Left renal cortex interstitium (tissue), 4 donors: Measurements from ENCODE around the gene WWOX. TPM values are rescaled to one million over a fixed set of nuclear protein-coding genes. Genes with fewer than 3 reads are reported as not detected.

Source experiments
- DNase-seq, 4 donors: peaks; one replicate each; pipeline ENCODE4 v3.0.0-alpha.2; 2013; ENCODE audit warnings: low read depth in 4 of 4, low spot score in 2 of 4, missing footprints in 1 of 4
- polyA plus RNA-seq, 4 donors: library from polyadenylated mRNA; unstranded; fragments of 120-200 nt; gene quantifications; one replicate each; pipeline ENCODE4 v1.2.1, GENCODE V29; 2013; ENCODE audit not compliant: insufficient read length in 4 of 4

Gene WWOX
- polyA plus RNA-seq, 4 donors: 32.7 to 42.3 (median 37.2) TPM

DNA sequence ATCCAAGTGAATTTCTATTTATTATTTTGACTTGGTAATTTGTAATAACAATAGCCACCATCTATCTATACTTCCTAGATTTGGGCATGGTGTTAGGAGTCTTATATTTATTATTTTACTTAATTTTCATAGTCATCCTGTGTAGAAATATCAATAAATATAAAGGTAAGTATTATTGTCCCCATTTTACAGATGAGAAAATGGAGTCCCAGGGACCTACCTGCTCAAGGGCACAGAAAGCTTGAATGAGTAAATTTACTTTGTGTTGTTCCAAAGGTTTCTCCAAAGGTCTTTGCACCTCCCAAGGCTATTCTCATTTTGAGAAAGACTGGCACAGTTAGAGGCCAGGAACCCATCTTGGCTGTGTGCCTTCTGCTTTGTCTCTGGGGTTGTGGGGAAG, 738.3 kb downstream of the WWOX start:
- DNase-seq: no peak

DNA sequence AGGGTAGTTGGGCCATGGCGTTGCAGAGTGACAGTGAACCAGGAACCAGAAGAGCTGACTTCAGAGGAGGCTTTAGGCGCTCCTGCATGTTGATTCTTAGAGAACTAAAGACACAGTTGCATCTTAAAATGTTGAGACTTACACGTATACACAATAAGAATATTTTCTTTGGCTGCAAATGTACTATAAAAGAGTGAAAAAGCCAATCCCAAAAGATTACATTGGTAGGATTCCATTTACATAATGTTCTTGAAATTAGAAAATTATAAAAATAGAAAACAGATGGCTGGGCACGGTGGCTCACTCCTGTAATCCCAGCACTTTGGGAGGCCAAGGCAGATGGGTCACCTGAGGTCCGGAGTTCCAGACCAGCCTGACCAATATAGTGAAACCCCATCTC, 738.8 kb downstream of the WWOX start:
- DNase-seq: no peak

DNA sequence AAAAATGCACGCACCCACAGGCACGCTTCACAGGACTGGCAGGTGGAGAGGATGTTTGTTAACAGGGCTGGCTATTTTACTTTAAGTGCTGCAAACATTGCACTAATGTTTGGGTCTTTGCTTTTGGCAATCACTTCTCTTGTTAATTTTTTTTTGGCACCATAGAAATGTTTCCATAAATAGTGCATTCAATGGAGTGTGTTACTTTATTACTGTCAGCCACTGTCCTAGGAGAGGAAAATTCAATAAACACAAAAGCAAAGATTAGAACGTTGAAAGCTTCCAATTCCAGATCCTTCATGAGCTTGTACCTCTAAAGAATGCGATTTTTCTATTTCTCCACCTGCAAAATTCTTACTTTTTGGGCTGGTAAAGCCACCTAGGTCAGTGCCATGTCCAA, 743.5 kb downstream of the WWOX start:
- DNase-seq: no peak

DNA sequence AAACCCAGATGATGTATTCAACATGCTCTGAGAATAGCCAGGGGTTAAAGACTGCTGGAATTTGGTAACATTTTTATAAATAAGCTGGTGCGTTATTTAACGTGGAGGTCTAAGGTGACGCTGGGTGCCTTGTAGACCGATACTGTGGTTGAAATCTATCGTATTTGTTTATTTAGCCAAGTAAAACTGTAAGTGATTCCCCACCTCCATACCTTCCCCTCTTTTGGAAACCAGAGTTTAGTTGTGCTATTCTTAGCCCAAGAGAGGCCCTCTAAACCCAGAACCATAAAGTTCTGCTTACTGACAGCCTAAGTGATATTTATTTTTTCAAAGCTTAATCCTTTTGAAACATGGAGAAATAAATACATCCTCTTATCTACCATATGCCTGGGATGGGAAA, 744.5 kb downstream of the WWOX start:
- DNase-seq: no peak

DNA sequence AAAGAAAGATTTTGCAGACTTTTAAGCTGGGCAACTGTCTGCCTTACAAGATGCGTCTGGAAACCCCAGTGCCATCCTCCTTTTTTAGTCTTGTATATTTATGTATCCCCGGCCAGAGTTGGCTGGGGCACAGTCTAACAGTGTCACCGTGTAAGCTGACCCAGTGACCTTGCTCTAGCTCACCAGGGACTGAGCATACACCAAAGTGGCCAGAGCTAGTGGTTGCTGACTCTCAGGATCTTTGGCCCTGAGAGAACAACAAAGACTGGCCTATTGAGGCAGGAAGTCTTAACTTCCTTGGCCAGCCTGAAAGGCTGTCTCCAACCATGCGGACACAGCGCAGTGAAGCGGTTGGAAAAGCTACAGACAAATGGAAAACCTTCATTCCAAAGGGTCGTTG, 745.2 kb downstream of the WWOX start:
- no peak for DNase-seq

DNA sequence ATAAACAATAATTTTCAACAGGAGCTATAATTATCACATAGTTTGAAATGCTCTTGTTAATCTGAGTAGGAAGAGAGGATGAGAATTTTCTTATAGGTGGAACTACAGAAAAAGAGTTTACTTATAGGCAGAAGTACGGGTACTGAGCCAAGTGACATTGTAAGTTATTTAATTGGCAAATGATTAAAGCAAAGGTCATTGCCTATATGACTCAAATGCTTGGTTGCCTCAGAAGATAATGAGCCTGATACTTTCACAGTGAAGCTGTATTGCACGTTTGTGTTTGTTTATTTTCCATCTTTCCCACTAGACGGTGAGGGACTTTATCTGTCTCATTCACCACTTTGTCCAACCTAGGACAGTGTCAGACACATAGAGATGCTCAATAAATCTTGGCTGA, 751.8 kb downstream of the WWOX start:
- DNase-seq: no peak

DNA sequence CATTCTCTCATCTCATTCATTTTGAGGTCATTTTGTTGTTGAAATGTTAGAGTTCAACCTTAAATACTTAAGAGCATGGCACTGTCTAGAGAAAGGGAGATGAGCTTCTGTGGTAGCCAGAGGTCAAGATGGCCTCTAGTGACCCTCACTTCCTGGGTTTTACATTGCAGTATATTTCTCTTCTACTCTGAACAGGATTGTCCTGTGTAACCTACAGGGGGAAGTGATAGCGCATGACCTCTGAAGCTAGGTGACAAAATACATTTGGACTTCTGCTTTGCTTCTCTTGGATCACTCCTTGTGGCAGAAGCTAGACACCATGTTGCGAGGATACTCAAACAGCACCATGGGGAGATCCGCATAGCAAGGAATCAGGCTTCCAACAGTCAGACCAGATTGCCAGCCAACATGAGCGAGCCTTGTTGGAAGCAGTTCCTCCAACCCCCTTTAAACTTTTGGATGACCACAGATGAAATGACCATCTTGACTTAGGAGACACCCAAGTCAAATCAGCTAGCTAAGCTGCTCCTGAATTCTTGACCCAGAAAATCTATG, 752.7 kb downstream of the WWOX start:
- no peak for DNase-seq

DNA sequence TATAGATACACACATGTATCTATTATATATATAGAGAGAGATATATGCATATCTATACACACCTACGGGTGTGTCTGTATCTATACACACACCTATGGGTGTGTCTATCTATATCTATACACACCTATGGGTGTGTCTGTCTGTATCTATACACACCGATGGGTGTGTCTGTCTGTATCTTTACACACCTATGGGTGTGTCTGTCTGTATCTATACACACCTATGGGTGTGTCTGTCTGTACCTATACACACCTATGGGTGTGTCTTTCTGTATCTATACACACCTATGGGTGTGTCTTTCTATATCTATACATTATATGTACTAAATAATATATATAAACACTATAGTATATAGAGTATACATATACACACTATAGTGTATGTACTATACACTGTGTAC, 762.6 kb downstream of the WWOX start:
- no peak for DNase-seq

DNA sequence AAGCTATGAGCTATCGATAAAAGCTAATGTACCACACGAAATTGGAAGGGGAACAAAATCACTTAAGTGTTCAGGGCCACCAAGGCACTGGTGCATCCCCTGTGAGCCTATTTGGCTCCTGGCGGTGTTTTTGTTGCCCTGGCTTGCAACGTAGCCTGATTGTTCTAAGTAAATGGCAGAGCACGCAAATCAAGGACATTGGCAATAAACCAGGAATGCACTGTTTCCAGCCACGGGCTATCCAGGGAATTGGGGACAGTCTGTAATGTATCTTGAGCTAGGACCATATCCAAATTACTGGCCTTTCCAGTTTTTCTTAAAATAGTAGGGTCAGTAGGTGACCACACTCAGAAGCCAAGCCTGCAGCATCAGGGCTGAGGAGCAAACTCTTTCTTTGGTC, 767.1 kb downstream of the WWOX start:
- DNase-seq: no peak

DNA sequence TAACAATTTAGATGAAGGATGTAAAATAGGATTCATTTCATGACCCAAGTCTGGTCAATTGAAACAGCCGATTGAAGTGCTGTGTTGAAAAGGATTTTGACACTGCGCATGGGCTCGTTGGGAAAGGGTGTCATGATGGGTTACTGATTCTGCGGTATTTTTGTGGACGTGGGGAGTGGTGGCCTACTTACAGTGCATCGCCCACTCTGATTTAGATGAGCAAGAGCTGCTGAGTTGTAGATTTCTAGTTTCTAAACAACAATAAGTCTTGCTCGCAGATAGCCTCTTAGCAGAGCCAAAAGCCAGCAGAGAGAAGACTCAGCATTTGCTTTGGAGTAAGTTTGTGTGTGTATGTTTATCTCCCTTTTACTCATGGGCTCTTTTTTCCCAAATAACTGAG, 770.0 kb downstream of the WWOX start:
- DNase-seq: no peak

DNA sequence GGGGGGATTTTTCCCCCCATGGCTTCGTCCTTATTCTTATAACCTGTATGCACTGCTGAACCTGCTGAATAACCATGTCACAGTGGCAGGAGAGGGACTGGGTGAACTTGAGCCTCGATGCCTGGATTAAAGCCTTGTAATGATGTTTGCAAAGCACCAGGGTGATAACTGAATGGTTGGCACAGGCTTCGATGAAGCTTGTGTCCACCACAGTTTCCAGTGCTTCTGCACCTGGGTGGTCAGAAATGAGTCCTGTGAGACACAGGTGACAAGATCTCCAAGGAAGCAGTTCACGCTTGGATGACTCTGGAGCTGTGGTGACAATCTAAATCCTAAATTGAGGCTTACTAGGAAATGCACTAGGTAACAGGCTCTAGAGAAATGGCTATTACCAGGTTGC, 771.8 kb downstream of the WWOX start:
- DNase-seq: no peak

DNA sequence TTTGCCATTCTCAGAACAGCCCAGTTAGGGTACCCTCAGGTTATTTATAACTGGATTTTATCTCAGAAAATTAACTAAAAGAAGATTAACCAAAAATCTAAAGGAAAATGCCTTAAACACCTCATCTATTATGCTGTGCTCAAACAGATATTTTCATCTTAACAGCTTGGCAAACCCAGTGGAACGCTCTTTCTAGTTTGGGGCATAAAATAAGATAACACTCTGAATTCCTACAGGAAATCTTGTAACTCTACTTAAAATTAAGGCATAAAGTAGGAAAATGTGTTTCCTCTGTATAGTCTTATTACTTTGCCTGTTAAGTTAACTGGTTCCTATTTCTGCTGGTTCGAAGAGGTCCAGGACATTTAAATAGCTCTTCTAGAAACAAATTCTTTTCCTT, 777.2 kb downstream of the WWOX start:
- no peak for DNase-seq

DNA sequence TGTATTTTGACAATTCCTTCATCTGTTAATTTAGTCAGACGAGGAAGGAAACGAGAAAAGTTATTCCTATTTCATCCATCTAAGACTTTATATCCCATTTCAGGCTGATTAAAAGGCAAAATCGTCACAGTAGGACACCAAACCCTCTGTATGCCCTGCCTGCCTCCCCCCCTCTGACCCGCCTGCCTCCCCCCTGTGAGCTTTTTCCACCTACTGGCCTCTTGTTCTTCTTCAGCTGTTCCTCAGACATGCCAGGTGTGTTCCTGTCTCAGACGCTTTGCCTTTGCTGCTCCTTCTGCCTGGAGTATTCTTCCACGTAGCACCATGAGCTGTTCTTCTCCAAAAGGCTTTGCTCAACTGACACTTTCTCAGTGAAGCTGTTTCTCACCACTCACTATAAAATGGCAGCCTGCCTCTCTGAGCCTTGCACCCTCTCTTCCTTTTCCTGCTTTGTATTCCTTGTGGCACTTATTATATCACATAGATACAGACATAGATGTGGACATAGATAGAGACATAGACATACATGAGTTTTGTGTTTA, 777.7 kb downstream of the WWOX start:
- no peak for DNase-seq

DNA sequence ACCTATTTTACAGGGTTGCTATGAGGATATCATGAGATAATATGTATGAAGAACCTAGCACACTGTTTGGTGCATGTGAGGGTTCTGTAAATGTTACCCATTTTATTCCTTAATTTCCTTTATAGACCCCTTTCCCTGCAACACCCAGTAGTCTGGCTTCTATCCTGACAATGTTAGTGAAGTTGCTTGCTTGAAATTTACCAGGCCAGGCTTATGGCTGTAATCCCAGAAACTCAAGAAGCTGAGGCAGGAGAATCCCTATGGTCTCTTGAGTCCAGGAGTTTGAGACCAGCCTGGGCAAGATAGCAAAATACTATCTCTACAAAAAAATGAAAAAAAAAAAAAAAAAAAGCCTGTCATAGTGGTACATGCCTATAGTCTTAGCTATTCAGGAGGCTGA, 779.1 kb downstream of the WWOX start:
- no peak for DNase-seq

DNA sequence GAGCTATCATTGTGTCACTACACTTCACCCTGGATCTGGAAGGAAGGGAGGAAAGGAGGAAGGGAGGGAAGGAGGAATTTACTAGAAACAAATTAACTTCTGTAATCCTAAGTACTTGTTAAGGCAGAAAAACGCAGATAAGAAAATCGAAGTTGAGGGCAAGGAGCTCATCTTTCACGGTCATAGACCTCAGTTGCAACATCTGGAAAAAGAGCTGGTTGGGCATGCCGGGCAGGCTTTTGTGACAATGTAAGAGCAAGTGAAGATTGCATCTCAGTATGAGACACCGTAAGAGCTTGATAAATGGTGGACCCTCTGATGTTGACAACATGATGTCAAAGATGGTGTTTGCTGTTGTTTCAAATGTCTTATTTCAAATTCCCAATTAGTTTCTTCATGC, 779.6 kb downstream of the WWOX start:
- DNase-seq: no peak

DNA sequence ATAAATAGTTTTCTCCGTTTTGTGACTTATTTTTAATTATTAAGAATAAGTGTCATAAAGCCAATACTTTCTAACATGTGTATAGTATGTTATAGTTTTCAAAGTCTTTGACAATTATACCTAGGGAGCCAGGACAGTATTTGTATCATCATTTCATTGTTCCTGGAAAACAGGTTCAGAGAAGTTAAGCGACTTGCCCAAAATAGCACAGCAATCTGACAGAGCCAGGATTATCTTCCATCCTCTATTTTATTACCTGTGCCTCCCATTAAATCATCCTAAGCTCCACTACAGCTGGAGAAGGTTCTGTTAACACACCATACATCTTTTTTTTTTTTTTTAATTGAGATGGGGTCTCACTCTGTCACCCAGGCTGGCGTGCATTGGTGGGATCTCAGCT, 782.7 kb downstream of the WWOX start:
- DNase-seq: no peak

DNA sequence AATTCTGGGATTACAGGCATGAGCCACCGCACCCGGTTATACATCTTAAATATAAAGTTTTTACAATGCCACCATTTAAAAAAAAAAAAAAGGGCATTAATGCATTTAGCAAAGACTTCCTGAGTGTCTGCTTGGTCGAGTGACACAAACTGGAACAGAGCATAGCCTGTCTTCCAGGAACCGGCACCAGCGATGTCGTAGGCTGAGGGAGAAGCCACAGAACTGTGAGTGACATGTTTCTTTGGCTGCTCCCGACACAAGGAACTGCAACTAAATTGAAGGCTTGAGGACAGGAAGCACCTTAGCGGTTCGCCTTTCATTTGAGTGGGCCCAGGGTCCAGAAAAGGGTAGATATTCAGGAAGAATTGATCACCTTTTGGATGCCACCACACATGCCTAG, 783.3 kb downstream of the WWOX start:
- DNase-seq: no peak

DNA sequence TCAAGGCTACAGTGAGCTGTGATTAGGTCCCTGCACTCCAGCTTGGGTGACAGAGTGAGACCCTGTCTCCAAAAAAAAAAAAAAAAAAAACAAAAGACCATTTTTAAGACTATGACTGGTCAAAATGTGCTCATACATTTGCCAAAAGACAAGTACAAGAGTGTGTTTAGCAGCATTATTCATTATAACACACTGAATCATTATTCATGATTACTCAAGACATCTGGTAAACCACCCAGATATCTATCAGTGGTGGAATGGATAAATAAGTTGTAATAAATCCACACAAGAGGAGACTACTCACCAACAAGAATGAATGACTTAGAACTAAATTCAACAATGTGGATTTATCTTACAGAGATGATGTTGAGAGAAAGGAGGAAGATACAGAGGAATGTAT, 784.8 kb downstream of the WWOX start:
- DNase-seq: no peak

DNA sequence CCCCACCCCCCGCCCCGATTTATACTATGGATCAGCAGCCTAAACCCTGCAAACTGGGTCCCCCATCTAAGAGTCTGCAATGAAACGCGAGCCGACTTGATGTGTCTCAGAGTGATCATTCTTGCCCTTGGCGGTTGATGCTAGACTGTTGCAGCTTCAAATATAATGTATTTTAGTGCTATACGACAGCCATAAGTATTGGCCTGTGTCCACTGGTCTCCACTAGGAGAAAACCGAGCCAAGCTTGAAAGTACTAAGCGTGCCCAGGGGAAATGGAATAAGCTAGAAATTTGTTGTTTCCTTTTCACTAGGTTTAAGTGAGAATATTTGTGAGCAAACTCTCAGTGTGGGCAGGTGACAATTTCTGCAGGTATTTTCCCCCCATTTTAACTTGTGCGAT, 789.9 kb downstream of the WWOX start:
- DNase-seq: no peak

DNA sequence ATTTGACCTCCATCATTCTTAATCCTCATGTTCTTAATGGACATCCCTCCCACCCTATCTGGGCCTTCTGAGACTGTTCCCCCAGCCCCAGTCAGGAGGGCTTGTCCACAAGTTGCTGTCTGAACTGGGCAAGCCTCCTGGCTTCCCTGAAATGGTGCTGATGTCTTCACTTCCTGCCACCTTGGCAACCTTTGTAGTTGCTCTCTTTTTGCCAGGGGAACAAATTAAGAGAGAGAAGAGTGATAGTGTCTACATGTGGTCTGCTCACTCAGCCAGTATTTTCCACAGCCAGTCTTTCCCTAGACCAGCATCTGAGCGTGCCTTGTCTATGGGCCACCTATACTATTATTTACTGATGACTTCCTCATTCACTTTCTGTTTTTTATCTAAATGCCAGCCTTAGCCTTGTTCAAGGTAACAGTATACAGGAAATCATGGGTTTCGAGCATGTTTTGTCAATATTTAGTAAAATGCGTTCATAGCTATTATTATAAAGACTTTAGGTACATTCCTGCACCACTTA, 791.0 kb downstream of the WWOX start:
- DNase-seq: no peak

DNA sequence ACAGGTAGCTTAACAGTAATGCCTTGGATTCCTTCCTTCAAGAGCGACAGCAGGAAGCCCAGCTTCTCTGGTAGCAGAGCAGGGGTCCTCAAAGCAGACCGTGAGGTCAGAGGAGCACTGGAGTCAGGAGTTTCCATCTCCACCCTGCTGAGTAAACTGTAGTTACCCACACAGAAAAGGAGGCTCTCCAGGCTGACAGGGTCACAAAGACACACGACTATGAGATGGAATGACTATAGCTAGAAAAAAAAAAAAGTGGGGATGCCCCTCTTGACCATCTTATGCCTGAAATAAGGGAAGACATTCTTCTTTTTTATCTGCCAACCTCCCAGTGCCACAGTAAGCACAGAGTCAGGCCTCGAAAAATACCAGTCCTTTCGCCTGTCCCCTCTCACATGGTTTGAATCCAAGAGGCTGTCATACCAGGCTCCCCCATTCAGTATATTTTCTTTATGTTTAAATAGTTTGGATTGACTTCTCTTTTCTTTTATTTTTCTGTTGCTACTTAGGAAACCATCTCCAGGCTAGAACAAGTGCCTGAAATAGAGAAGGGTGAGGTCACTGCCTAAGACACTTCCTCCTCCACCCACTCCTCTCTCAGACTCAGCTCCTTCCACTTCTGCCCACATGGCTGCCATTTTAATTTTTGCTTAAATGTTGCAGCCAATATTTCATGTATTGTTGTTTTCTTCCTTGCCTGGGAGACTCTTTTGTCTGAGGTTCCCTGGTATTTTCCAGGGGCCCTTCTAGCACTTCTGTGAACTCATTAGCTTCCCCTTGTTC, 793.7 kb downstream of the WWOX start:
- no peak for DNase-seq

DNA sequence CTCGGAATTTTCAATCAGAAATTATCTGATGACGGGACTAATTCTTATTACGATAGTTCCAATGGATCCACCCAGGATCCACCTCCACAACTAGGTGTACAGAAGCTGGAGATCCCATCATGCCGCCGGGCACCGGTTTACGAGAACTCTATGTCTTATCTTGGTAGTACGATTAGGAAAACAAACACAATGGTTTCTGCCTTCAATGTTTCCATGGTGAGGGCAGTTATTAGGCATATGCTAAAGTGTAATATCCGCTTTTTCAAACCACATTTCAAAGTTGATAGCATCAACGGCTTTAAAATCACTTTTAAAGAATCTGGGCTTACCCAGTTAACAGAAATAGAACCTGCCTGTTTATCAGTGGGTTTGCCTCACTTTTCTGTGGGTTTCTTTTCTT, 795.4 kb downstream of the WWOX start:
- DNase-seq: no peak
